SIG-M5 treated with dmso at 0.1 percent for 504 hours (cell line): Measurements from ENCODE around the gene MYO3B.

Experiments
- DNase-seq: peaks from one replicate; lab custom pipeline; 2025; ENCODE audit not compliant: unreplicated experiment; lab: John Stamatoyannopoulos, UW

Gene MYO3B

DNA sequence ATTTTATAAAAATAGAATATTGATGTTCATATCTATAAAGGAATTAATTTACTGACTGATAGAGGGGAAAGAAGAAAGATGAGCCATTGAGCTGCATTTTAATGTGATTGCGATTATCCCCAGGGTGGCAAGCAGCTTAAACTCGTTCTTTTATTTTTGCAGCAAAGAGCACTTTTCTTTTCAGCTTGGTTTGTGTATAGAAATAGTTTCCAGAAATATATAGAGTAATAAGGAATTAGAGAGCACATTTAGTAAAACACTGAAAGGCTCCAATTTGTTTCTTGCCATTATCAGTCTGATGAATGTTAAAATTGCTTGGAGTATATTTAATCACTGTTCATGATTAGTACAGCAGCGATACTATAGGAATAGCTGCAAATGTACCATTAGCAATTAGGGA lies 119.5 kb downstream of the MYO3B start:
- DNase-seq, result no peak

DNA sequence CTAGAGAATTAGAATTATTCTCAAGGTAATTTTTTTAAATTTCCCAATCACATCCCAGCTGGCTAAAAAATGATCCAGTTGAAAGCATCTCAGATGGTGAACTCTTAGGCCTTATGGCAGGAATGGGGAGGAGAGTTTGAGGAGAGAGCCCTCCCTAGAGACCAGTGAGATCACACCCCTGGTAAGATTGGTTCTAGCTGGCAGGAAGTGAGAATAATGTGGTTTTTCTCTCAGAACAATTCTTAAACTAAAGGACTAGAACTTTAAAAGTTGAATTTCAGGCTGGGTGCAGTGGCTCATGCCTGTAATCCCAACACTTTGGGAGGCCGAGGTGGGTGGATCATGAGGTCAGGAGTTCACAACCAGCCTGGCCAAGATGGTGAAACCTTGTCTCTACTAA lies 120.2 kb downstream of the MYO3B start:
- DNase-seq, result no peak

DNA sequence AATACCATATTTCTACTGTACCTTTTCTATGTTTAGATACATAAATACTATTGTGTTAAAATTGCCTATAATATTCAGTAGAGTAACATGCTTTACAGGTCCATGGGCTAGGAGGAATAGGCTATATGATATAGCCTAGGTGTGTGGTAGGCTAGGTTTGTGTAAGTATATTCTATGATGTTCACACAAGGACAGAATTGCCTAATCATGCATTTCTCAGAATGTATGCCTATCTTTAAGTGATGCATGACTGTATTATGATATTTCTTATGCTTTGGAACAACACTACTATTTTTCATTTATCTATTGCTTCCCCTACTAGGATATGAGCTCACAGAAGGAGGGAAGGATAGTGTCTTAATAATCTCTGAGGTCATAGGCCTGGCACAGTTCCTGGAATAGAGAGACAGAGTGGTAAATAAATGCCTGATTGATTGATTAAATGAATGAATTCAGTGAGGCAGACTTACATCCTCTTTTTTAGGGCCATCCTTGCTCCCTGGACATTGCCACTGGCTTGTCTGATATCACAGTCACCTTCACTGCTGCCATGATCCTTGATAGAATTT lies 121.0 kb downstream of the MYO3B start:
- no peak for DNase-seq

DNA sequence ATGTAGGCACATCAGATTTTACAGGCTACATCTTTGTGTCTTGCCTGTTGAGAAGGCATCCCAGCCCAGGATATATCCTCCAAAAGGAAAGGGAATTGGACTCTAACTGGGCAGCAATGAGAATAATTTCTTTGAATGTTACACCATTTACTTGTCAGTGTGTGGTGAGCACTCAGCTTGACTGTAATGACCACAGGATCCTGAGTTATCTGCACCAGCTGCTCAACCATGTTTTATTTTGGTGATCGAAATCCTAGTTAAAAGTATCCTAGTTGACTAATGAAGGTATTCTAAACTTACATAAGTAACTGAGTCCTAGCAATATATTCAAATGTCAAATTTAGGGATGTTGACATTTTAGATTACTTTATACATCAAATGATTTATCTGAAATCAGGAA lies 123.0 kb downstream of the MYO3B start:
- DNase-seq, result no peak

DNA sequence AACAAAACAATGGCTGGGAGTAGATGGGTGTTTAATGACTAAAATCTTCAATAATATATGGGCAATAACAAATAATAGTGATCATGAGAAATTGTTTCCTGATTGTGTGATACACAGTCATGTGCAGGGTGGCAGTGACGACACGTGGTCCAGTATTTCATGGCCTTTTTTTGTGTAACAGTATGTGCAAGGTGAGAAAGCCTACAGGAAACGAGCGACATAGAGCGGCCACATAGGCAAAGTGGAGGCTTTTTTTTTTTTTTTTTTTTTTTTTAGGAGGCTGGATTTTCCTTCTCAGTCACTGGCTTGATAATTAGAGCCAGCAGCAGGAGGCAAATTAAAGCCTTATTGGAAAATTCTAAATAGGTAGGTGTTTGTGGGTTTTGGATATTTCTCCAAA lies 123.7 kb downstream of the MYO3B start:
- no peak for DNase-seq

DNA sequence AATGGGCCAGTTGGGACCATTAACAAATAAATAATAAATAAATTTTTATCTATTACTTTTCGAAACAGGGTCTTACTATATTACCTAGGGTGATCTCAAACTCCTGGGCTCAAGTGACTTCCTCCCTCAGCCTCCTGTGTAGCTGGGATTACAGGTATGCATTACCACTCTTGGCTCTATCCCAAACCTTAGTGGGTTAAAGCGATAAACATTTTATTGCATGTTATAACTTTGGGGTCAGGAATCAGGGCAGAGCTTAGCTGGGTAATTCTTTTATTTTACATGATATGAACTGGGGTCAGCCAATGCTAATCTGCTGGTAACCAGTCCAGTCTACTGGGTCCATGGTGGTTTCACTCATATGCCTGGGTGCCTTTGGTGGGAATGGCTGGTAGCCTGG lies 127.8 kb downstream of the MYO3B start:
- no peak for DNase-seq

DNA sequence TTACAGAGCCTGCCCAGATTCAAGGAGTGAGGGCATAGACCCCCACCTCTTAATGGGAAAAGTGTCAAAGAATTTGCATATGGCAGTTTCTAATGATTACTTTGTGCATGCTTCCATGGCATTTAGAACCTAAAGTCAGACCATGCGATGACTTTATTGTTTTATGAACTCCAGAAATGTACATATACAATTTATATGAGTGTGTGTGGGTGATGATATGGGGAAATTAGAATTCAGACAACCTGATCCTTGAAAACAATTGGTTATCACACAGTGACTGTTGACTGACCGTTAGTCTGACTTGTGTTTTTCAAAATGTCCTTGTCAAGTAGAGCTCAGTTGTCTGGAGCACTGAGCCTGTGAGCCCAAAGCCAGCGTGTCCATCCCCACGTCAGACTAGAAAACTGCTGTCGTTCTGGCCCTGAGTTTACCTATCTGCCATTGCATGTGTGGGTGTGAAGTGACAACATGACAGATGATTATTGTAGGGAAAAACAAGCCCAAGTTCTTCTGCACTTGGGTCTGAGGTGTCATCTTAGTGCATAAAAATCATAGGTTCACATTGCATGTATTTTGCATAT lies 128.4 kb downstream of the MYO3B start:
- DNase-seq, result no peak

DNA sequence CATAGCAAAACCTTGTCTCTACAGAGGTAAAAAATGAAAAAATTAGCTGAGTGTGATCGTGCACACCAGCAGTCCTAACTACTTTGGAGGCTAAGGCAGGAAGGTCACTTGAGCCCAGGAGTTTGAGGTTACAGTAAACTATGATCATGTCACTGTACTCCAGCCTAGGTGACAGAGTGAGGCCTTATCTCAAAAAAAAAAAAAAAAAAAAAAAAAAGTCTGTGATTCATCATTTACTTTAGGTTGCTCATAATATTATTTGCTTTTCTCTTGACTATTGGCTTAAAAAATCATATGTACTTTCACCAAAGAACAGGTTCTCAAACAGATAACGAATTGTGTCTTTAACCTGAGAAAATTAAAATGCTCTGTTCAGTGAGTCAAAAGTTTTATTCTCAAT lies 129.1 kb downstream of the MYO3B start:
- DNase-seq, result no peak

DNA sequence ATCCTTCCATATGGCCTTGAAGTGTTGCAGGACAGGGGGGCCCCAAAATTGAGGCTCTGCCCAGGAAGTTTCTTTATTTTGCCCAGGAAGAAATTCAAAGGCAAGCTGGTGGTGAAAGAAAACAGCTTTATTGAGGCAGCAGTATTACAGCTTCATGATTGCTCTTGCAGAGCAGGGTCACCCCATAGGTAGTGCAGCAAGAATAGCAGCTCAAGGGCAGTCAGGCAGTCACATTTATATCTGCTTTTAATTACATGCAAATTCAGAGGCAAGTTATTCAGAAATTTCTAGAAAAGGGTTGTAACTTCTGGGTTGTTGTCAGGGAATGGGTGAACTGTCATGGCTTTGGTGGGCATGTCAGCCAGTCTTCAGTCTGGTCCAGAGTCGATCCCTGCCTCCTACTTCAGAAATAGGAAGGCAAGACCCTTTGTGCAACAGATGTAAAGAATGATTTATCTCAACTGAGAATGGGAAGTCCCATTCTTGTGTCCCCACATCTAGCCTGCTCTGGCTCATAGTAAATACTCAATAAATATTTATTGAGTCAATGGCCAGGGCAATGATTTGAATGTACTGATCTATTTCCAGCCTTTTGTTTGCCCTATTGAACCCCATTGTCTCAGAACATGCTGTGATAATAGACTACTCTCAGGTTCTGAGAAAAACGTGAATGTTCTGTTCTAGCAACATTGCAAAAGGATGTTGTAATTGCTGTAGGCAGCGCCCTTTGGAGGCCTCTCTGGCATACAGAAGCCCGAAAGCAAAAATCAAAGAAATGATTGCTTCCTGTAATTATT lies 129.8 kb downstream of the MYO3B start:
- no peak for DNase-seq

DNA sequence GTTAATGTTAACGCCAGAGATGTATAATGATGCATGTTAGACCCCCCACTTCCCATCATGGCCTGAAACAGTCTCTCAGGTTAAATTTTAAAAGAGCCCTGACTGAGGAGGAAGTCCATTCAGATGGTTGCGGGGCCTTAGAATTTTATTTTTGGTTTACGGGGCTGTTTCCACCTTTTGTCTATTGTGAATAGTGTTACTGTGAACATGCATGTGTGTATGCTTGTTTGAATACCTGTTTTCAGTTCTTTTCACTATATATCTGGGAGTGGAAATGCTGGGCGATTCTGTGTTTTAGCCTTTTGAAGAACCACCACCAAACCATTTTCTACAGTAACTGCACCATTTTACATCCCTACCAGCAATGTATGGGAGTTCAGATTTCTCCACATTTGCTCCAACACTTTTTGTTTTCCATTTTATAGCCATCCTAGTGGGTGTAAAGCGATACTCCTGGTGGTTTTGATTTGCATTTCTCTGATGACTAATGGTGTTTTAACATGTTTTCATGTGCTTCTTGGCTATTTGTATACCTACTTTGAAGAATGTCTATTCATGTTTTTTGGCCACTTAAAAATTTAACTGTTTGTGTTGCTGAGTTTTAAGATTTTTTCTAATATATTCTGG lies 133.0 kb downstream of the MYO3B start:
- DNase-seq, result no peak

DNA sequence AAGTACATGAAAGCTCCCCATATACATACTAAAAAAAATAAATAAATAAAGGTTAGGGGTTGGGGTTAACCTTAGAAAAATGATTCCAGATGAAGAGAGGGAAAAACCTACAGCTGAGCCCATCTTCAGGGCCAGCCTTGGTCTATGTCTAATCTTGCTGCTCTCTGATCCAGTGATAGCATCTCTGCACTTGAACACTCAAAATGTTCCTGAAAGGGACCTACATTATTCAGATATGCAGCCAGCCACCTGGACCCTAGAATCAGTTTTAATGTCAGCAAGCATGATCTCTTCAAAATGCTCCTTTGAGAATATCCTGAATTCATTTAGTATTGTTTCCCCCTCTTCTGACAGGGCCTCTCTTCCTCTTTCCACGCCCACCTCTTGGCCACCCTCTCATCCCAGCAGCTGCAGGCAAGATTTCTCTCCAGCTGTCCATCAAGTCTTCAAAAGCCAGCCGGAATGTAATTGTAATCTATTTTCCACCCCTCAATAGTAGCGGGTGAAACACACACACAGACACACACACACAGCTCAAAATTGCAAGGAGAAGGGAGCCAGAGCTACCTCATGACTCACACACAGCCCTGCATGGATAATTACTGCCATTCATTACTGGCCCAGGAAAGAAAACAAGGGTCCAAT lies 135.5 kb downstream of the MYO3B start:
- no peak for DNase-seq

DNA sequence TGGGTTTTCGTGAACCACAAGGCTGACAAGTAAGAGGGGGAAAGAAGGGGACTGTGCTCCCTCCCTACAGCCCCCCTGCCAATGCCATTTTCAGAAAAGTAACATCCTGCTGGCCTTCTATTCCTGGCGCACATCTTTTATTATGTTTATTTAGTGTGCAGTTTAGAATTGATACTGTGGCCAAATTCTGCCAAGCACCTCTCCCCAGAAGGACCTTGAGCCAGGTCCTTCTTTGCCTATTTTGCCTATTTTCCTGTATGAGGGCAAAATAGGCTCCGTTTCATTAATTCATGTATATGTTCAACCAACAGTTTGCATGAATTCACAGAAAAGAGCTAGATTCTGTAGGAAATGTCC lies 136.0 kb downstream of the MYO3B start:
- DNase-seq, result no peak

DNA sequence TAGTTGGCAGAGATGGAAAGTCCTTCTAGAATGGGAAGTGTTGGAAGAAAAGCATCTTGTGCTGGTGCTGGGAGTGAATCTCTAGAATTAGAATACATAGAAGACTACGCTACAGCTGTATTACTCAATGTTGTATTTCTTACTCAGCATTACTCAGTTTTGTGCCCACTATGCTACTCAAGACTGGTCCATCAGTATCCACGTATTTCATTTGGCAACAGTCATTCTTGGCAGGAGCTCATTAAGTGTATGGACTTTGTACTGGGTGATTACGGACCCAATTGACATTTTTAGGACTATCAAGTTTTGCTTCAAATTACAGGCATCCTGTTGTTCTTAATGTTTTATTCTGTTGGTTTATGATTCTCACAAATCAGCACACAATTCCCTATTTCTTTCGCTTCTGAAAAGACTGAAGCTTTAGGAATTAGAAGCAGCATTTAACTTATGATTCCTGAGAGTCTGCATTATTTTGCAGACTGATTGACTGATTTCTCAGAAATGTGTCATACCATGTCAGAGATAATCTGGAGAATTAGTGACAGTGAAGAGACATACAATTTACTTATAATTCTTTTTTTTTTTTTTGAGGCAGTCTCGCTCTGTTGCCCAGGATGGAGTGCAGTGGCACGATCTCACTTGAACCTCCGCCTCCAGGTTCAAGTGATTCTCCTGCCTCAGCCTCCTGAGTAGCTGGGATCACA lies 136.9 kb downstream of the MYO3B start:
- DNase-seq, result no peak

DNA sequence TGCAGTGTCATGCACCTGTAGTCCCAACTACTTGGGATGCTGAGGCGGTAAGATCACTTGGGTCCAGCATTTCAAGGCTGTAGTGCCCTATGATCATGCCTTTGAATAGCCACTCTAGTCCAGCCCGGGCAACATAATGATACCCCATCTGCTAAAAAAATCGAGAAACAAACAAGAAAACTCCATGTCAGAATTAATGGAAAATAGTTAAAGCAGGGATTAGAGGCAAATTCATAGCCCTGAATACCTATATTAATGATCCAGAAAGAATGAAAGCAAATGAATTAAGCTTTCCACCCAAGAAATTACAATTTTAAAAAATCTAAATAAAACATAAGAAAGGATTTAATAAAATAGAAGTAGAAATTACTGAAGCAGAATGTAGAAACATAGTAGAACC lies 143.0 kb downstream of the MYO3B start:
- no peak for DNase-seq

DNA sequence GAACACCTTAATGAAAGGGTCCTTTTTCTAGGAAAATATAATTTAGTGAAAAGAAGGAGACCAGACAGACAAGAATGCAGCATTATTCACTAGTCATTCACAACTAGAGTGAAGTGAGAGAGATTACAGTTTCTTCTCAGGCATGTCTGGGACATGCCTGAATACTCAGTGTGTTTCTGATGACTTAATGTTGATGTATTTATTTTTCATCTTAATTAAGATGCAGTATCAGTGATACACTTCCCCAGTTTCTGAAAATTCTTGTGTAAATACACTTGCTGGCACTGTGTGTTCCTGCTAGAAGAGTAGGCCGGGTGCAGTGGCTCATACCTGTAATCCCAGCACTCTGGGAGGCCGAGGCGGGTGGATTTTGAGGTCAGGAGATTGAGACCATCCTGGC lies 143.6 kb downstream of the MYO3B start:
- DNase-seq, result no peak

DNA sequence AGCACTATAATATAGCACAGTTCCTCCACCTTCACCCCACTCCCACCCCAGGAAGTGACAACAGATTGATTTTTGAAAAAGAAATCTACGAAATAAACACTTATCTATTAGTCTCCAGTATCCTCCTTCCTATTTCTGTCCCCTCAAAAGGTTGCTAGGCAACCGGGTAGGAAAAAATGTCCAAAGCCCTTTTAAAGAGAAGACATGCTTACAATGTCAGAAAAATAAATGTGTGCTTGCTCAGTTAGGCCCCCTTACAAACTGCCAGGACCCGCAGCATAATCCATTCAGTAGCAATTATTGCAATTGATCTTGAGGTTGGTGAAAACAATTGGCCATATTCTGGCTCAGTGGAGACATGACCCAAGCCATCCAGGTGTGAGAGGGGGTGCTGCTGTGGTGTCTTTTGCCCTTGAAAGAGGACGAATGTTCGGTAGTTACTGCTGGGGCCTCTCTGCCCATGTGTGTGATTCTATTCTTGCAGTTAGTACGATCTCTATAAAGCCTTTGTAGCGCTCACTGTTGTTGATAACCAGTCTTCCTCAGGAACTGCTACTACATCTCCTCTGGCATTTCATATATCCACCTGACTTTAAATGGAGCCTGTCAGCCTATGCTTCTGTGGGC lies 144.3 kb downstream of the MYO3B start:
- DNase-seq, result no peak

DNA sequence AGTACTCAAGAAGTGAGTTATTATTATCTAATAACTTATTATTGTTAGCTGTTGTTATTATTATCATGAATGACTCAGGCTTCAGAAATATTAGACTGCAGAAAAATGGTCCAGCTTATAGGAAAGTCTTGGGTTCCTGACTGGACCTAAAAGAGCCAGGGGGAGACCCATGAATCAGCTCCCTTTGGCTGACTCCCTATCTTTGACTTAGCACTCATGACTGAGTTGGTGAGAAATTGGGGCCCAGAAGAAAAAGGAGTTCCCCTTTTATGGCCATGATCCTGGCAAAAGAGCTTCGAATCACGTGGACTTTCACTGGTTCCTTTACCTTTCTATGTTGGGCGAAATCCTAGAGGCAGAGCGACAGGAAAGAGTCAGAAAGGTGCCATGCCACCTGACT lies 145.8 kb downstream of the MYO3B start:
- no peak for DNase-seq

DNA sequence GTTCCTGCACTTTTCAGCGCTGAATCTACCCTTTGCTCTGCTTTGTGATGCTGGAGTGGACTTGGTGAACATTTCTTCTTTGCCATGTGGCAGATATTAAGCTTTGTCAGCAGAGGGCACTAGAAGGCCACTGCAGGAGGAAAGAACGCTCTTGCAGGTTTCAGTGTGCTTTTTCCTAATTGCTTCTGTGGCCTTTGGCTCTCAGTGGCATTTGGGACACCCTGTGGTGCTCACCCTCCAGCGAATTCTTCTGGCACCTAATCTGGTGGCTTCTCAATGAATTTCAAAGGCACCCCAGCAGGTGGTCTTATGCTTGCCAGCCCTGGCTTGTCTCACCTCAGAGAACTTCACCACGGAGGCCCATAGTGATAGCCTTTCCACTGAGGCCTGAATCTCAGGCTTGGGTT lies 146.7 kb downstream of the MYO3B start:
- DNase-seq, result peak; percentile 61

DNA sequence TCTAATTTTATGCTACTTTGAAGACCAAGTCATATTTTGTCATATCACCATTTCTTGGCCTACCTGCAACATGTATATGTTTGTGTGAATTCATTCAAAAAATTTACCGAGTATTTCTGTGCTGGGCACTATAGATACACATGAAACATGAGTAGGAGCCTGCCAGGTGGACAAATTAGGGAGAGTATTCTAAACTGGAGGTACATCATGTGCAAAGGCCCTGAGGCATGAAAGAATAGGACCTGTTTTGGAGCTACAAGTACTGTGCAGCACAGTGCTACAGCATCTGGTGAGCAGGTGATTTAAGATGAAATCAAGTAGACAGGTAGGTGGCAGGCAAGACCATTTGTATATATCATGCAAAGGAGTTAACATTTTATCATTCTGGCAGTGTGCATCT lies 152.9 kb downstream of the MYO3B start:
- DNase-seq, result no peak

DNA sequence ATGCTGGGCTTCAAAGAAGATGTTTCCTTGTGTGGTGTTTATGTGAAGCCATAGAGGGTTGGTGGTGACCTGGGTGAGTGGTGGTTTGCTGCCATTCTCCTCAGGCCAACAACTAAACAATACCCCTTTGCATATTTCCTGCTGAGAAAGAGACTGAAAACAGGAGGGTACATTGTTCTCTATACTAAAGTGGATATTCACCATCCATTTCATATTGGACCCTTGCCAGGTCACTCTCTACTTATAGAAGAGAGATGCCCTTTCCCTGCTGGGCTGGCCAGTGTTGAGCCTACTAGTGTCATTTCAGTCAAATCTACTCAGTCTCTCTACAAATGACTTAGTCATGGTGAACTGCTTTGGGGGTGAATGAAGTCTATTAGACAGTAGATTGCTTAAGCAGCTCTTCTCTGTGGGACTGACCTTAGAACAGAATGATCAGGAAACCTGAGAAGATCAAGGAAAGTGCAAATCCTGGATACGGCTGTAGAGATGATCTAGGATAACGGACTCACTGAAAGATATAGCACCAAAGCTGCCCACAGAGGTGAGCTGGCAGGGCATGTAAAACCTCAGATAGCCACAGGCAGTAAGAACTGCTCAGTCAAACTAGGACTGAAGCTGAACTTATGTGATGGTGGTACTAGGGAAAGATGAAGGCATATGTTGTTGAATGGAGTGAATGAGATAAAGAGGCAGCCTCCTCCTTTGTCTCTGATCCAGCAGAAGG lies 154.9 kb downstream of the MYO3B start:
- DNase-seq, result no peak
